ENCODE results near the gene MMP28.

The MMP28 gene, protein sequence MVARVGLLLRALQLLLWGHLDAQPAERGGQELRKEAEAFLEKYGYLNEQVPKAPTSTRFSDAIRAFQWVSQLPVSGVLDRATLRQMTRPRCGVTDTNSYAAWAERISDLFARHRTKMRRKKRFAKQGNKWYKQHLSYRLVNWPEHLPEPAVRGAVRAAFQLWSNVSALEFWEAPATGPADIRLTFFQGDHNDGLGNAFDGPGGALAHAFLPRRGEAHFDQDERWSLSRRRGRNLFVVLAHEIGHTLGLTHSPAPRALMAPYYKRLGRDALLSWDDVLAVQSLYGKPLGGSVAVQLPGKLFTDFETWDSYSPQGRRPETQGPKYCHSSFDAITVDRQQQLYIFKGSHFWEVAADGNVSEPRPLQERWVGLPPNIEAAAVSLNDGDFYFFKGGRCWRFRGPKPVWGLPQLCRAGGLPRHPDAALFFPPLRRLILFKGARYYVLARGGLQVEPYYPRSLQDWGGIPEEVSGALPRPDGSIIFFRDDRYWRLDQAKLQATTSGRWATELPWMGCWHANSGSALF

DNA sequence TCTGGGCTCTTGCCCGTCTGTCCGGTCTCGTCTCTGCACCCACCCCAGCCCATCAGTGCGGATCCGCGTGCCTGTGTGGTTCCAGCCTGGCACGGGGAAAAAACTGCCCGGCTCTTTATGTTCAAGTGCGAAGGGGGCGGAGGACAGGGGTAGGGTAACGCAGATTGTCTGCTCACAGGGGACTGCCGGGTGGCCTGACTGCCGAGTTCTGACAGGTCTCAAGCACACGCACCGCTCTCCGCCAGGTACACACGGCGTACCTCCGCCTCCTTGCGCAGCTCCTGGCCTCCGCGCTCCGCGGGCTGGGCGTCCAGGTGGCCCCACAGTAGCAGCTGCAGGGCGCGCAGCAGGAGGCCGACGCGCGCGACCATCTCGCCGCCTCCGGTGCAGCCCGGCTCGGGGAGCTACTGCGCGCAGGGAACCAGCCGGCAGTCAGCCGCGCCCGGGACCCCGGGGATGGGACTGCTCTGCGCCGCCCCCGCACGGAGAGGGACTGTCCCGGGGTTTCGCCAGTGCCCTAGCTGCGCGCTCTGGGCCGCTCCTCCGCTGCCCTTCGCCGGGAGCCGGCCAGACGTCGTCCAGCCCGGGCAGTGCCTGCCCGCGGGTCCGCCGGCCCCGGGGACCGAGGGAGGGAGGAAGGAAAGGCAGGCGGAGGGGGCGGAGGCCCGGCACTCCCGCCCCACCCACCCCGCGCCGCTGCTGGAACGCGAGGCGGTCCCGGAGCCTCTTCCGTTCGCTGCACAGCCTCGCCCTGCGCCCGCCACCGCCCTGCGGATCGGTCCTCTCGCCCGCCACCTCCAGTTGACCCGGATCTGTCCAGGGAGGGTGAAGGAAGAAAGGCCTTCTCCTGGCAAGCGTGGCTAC lies at the start of gene MMP28:
MMP28 (minus strand) TSS at position 635 of the 864 bp plus-strand sequence; CDS start at position 371, 264 bp downstream.
- no peak for DNase-seq (ENCODE audit: low read depth)

- DNase-seq (ENCODE audit: low read depth), result no peak
Observed at GRCh38 chr17:35844547-35844946, 49.1 kb upstream of the MMP28 start.

- DNase-seq (ENCODE audit: low read depth), result no peak
Observed at GRCh38 chr17:35843698-35844097, 48.3 kb upstream of the MMP28 start.

- no peak for DNase-seq (ENCODE audit: low read depth)
Observed at GRCh38 chr17:35842239-35842638, 46.8 kb upstream of the MMP28 start.

DNA sequence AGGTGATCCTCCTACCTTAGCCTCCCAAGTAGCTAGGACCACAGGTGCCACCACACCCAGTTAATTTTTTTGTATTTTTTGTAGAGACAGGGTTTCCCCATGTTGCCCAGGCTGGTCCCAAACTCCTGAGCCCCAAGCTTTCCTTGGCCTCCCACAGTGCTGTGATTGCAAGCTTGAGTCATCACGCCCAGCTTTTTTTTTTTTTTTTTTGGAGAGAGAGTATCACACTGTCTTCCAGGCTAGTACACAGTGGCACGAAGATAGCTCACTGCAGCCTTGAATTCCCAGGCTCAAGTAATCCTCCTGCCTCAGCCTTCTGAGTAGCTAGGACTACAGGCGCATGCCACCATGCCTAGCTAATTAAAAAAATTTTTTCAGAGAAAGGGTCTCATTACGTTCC lies 46.1 kb upstream of the MMP28 start:
- DNase-seq (ENCODE audit: low read depth), result no peak

GRCh38 chr17:35841101-35841500 lies 45.7 kb upstream of the MMP28 start:
- DNase-seq (ENCODE audit: low read depth), result no peak

DNA sequence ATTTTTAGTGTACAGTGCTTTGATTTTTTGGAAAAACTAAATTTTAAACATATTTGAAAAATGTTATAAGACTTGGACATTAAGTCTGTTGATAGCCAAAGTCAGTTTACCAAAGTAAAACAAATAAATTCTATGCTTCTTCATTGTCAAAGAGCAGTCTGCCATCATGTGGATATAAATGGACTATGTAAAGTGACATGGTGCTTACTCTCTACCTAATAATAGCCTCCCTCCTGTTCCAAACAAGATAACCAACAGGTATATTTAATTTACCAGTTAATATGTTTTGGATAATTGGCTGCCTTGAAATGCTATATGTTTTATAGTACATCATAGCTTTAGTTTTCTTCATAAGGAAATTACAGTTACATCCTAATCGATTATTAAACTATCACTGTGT lies 29.8 kb upstream of the MMP28 start:
- DNase-seq (ENCODE audit: low read depth), result no peak

DNA sequence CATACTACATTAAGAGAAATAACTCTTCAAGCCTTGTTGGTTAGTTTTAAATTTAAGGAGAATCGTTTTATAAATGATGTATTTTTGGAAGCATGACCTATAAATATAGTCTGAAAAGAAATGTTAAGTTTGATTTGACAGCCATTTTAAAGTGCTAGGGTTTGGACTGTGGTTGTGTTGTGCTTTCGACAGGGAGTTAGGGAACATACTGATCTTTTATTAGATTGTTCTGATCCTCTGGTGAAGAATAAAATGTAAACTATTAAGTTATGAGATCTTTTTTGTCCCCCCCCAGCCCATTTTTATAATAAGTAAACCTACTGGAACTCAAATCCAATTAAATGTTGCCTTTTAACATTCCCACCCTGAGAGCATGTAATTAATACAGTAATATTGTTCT lies 25.9 kb upstream of the MMP28 start:
- DNase-seq (ENCODE audit: low read depth), result no peak

- DNase-seq (ENCODE audit: low read depth), result no peak
Observed at GRCh38 chr17:35819455-35819854, 24.0 kb upstream of the MMP28 start.

DNA sequence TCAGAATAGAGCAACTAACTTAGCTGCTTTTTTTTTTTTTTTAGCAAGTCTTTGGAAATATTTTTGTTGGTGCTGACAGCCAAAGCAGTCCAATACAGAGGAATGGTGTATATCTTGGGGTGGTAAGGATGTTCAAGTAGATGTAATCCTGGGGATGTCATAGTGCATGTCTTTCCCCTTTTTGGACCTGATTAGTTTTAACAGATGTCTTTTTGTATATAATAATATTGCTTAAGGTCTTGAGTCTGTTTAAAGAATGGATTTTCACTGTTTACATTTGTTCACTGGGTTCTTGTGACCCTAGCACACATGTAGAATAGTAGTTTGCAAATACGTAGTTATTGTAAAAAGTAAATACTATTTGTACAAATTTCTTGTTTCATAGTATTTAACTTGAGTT lies 21.8 kb upstream of the MMP28 start:
- no peak for DNase-seq (ENCODE audit: low read depth)

GRCh38 chr17:35816723-35817122 lies 21.3 kb upstream of the MMP28 start:
- no peak for DNase-seq (ENCODE audit: low read depth)

- no peak for DNase-seq (ENCODE audit: low read depth)
Observed at GRCh38 chr17:35812456-35812855, 17.0 kb upstream of the MMP28 start.

DNA sequence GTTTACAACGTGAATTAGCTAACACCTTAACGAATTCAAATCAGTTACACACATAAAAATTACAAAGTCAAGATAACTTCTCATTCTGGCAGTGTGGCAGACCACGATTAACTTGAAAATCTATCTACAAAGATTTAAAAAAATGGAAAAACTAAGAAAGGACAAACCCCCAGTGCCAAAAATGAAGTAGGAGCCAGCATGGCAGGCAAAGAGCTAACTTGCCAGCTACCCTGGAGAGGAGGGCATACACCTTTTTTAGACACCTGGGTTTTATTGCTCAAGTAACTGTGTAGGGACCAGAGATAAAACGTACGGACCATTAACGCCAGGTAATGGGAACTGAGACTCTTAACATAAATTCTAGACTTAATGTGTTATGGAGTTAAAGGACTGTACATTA lies 16.3 kb upstream of the MMP28 start:
- DNase-seq (ENCODE audit: low read depth), result no peak

- no peak for DNase-seq (ENCODE audit: low read depth)
Observed at GRCh38 chr17:35809855-35810461, 14.5 kb upstream of the MMP28 start.

GRCh38 chr17:35808962-35809854 lies 13.8 kb upstream of the MMP28 start, which contains the start of gene TAF15:
Gene TAF15 (plus strand): TSS chr17:35809484. CDS start chr17:35809570, 86 bp downstream.
- DNase-seq (ENCODE audit: low read depth), result peak; percentile 93

- DNase-seq (ENCODE audit: low read depth), result no peak
Observed at GRCh38 chr17:35808240-35808961, 13.0 kb upstream of the MMP28 start.

GRCh38 chr17:35807371-35808144 lies 12.1 kb upstream of the MMP28 start:
- DNase-seq (ENCODE audit: low read depth), result no peak

DNA sequence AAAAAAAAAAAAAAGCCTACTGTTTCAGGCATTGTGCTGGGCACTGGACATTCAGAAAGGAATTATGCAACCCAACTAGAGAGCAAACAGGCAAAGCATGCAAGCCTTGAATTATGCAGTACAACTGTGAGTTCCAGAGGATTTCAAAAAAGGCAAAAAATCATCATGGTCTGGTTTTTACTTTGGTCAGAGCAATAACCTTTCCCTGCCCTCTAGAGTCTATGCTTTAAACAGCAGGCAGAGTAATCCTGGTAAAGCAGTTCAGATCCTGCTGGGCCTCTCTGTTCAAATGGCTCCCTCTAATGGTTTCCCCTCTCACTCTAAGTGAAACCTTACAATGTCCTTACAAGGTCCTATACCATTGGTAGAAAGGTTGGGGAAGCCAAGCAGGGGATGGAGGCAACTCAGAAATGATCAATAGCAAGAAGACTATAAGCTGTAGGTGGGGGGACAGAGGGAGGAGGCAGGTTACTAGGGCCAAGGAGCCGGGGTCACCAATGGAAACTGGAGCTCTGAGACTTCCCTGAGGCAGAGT lies 9.3 kb upstream of the MMP28 start:
- DNase-seq (ENCODE audit: low read depth), result peak; percentile 84

DNA sequence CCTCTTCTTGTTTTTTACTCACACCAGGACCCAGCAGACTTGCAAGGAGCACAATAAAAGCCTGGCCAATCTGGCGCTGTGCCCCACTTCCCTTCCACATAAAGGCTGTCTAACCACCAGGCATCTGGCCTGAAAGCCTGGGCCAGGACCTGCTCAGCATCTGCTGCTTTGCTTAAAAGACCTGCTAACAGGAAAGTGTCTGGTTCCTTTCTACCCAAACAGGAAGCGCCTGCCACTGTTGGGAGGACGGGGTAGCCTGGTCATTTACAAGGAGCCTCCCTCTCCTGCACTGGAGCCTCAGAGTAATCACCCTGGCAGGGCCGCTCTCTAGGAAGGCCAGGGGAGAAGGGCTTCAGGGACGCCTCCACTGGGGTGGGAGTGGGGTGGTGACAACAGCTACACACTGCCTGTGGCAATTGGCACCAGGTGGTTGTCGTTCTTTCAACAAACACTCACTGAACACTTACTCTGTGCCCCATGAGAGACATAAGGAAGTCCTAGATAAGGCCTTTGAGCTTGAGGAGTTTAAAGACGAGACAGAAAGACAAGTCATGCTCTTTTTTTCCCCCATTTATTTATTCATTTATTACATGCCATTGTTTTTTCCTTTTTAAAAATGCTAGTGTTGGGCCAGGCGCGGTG lies 6.3 kb upstream of the MMP28 start:
- DNase-seq (ENCODE audit: low read depth), result no peak

Data from GM04503 (cell line).